HepG2 (cell line): Measurements from ENCODE around the gene CIART. TPM values are rescaled to one million over a fixed set of nuclear protein-coding genes. Genes with fewer than 3 reads are reported as not detected.
A peak's percentile ranks its signal among the peaks of the same experiment; 100 is the strongest.

Experiments used
- CHD4 ChIP-seq: fragments of 200-600 bp; sonication (generic); IDR thresholded peaks from 2 replicates; pipeline ENCODE4 v1.7.0; 2017; ENCODE audit warnings: mild to moderate bottlenecking, low read length, borderline replicate concordance
- DMTF1 ChIP-seq: sonication (generic); formaldehyde crosslinking; IDR thresholded peaks from 2 replicates; pipeline ENCODE4 v1.4.0; 2020; ENCODE audit warnings: mild to moderate bottlenecking, missing genetic modification reagents
- DNMT3B ChIP-seq: conservative IDR thresholded peaks from 2 replicates; pipeline ENCODE4 v1.6.1; 2016; ENCODE audit warnings: missing biosample characterization, control low read depth
- GABPA ChIP-seq, 2 experiments: IDR thresholded peaks; 2 replicates each; pipeline ENCODE4 v1.6.1; 2011 to 2016; ENCODE audit warnings: low read depth in 2 of 2, low read length in 1 of 2, missing biosample characterization in 1 of 2, missing genetic modification characterization in 1 of 2
- HMGA1 ChIP-seq: sonication (generic); formaldehyde crosslinking; conservative IDR thresholded peaks from 2 replicates; pipeline ENCODE4 v1.4.0; 2020; ENCODE audit warnings: missing genetic modification reagents
- HNRNPLL ChIP-seq: fragments of 200-400 bp; formaldehyde crosslinking; IDR thresholded peaks from 2 replicates; pipeline ENCODE4 v1.6.1; 2017; ENCODE audit warnings: mild to moderate bottlenecking, low read depth, low read length; ENCODE audit not compliant: poor library complexity, severe bottlenecking
- ISX ChIP-seq: sonication (generic); formaldehyde crosslinking; conservative IDR thresholded peaks from 2 replicates; pipeline ENCODE4 v1.5.0; 2020; ENCODE audit warnings: missing genetic modification reagents
- KLF6 ChIP-seq: IDR thresholded peaks from 2 replicates; pipeline ENCODE4 v1.8.0; 2016; ENCODE audit warnings: missing biosample characterization, missing genetic modification reagents
- MBNL3 ChIP-seq: fragments of 250-450 bp; sonication (Bioruptor Pico); conservative IDR thresholded peaks from 2 replicates; pipeline ENCODE4 v1.8.0; 2022; ENCODE audit warnings: mild to moderate bottlenecking, inconsistent platforms
- MXD3 ChIP-seq: IDR thresholded peaks from 2 replicates; pipeline ENCODE4 v1.6.1; 2016; ENCODE audit warnings: mild to moderate bottlenecking, missing biosample characterization, missing genetic modification reagents
- NCOA5 ChIP-seq: sonication (generic); formaldehyde crosslinking; IDR thresholded peaks from 2 replicates; pipeline ENCODE4 v1.4.0; 2020; ENCODE audit warnings: missing genetic modification reagents
- NFIB ChIP-seq: sonication (generic); formaldehyde crosslinking; IDR thresholded peaks from 2 replicates; pipeline ENCODE4 v1.9.0; 2021; ENCODE audit warnings: missing genetic modification reagents, mild to moderate bottlenecking, borderline replicate concordance
- PAXIP1 ChIP-seq: sonication (generic); formaldehyde crosslinking; conservative IDR thresholded peaks from 2 replicates; pipeline ENCODE4 v1.4.0; 2020; ENCODE audit warnings: mild to moderate bottlenecking, missing genetic modification reagents, moderate library complexity
- WIZ ChIP-seq: sonication (generic); formaldehyde crosslinking; IDR thresholded peaks from 2 replicates; pipeline ENCODE4 v1.5.1; 2020; ENCODE audit warnings: mild to moderate bottlenecking, missing genetic modification reagents
- ZNF205 ChIP-seq: IDR thresholded peaks from 2 replicates; pipeline ENCODE4 v1.6.1; 2018; ENCODE audit warnings: missing biosample characterization, missing genetic modification reagents
- ZNF879 ChIP-seq: sonication (generic); formaldehyde crosslinking; IDR thresholded peaks from 2 replicates; pipeline ENCODE4 v1.8.1; 2023; ENCODE audit warnings: missing genetic modification reagents
- ZSCAN5A ChIP-seq: sonication (generic); formaldehyde crosslinking; IDR thresholded peaks from 2 replicates; pipeline ENCODE4 v1.8.0; 2022; ENCODE audit warnings: mild to moderate bottlenecking, missing genetic modification reagents, borderline replicate concordance
- ZXDC ChIP-seq: sonication (generic); formaldehyde crosslinking; IDR thresholded peaks from 2 replicates; pipeline ENCODE4 v1.5.0; 2020; ENCODE audit warnings: mild to moderate bottlenecking, missing genetic modification reagents
- polyA plus RNA-seq, 8 experiments: library from polyadenylated mRNA; depleted of rRNA in 3 of 8; stranded (reverse) in 7 of 8; unstranded in 1 of 8; fragments of >200 nt; fragmentation: Illumina TruSeq in 4 of 8; extraction: Trizol in 4 of 8; gene quantifications; 2 replicates each; pipeline versions ENCODE4 v1.2.1 to v1.2.3, GENCODE V29; 2011 to 2016; ENCODE audit warnings: low read depth in 4 of 8, missing spikeins in 1 of 8, mixed read lengths in 1 of 8; ENCODE audit not compliant: insufficient read depth in 1 of 8
- total RNA-seq, 5 experiments: library from RNA; depleted of rRNA; stranded (reverse); fragments of >200 nt; fragmentation: Illumina TruSeq; extraction: Trizol; gene quantifications; 2 replicates each; pipeline ENCODE4 v1.2.3, GENCODE V29; 2016; ENCODE audit warnings: low read depth in 1 of 5

Gene CIART
- total and polyA plus RNA-seq, 2 of the 13 experiments (the other 11 are each of a cell fraction or from before 2014, with no cell fraction given) = 0.58 TPM; not detected in 1

- peak; percentile 63 for TF ChIP-seq HNRNPLL
- TF ChIP-seq NCOA5 (CRISPR knock-in tag) = no peak
- TF ChIP-seq DNMT3B = peak; percentile 38; the same call in 1 of the 2 replicates
- no peak for TF ChIP-seq WIZ (CRISPR knock-in tag)
- TF ChIP-seq MXD3 (CRISPR knock-in tag) = no peak
- no peak for TF ChIP-seq ZNF879 (CRISPR knock-in tag)
- TF ChIP-seq ZSCAN5A (CRISPR knock-in tag) = no peak; the same call in 1 of the 2 replicates
- TF ChIP-seq KLF6 (CRISPR knock-in tag) = no peak
- no peak for TF ChIP-seq MBNL3 (CRISPR knock-in tag)
- TF ChIP-seq GABPA (IDR thresholded peaks at IDR 0.05; ENCODE audit: low read depth, low read length) = no peak
- TF ChIP-seq GABPA (CRISPR knock-in tag; IDR thresholded peaks at IDR 0.05; ENCODE audit: low read depth) = 0 out of 2 replicates have a peak, but pooled peaks have one; percentile 21
- TF ChIP-seq CHD4 = no peak
- no peak for TF ChIP-seq DMTF1 (CRISPR knock-in tag)
- no peak for TF ChIP-seq HMGA1 (CRISPR knock-in tag)
- no peak for TF ChIP-seq ZXDC
- no peak for TF ChIP-seq PAXIP1
- no peak for TF ChIP-seq ISX
- no peak for TF ChIP-seq NFIB (CRISPR knock-in tag)
- TF ChIP-seq ZNF205 (CRISPR knock-in tag) = no peak
Measured at GRCh38 chr1:150234566-150235293, 47.6 kb upstream of the CIART start (continued).
